ENCODE results near the gene SLC12A3.

The SLC12A3 gene

DNA sequence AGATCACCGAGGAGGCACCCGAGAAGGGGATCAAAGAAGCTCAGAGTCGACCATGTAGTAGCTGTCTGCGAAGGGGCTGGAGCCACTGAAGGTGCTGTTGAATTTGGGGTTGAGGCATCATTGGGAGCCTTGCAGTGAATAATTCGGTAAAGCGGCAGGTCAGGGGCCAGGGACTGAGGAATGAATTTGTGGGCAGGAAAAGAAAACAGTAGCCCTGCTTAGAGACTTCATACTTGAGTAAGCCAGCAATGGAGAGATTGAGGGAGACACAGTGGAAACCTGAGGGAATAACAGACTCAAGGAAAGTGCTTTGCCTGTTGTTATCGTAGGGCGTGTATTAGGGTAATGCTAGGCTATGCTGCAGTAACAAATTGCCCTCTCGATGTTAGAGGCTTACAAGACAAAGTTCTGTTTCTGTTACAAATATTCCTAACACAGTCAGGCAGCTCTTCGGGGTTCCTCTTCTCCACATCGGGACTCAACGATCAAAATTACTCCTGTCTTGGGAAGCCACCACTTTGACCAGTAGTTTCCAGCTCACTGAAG, 53.5 kb downstream of the SLC12A3 start:
- H3K79me2 ChIP-seq (ENCODE audit: insufficient read depth, low read depth), result no peaks in the 10 kb centered on the region
- H3K4me1 ChIP-seq (ENCODE audit: low read depth, poor library complexity, severe bottlenecking), result peaks cover 61% of the 10 kb centered on the region
- no peaks in the 10 kb centered on the region for H4K20me1 ChIP-seq (ENCODE audit: insufficient read depth)
- peak overlapping the region; percentile 95; the same call in 1 of the 2 replicates for H3K4me2 ChIP-seq
- H3K4me3 ChIP-seq (IDR thresholded peaks at IDR 0.05; ENCODE audit: insufficient read depth, low read depth, low read length), result no peak overlapping the region
- H3K9ac ChIP-seq, result no peak overlapping the region
- no peak overlapping the region for H2AFZ ChIP-seq (ENCODE audit: low read depth)
- H3K36me3 ChIP-seq (ENCODE audit: insufficient read depth), result no peaks in the 10 kb centered on the region
- no peak for TF ChIP-seq CTCF (conservative IDR thresholded peaks at IDR 0.05; ENCODE audit: low read depth, low read length)
- H3K27ac ChIP-seq, result peak overlapping the region; percentile 84; the same call in 1 of the 2 replicates
- no peaks in the 10 kb centered on the region for H3K27me3 ChIP-seq (ENCODE audit: insufficient read depth, low read depth)

DNA sequence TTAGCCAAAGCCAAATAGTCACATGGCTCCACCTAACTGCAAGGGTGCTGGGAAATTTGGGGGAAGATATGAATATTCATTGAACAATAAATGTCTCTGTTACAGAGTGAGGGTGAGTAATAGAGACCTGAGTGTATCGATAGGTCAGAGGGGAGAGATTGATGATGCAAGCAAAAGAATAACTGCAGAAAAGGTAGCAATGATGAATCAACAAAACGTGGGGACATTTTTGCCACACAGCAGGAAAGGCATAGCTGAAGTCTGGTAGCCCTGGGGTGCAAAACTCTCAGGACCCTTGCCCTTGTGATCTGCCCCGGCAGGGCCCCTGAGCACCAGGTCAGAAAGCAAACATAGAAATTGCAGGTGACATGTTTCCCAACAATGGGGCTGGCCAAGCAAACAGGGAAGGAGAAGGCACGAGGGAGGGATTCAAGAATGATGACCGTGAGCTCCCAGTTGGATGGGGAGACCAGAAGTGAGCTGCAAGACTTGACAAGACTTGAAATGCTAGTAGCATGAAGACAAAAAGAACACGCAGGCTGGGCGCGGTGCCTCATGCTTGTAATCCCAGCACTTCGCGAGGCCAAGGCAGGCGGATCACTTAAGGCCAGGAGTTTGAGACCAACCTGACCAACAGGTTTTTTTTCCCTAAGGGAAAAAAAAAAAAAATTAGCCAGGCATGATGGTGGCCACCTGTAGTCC, 54.2 kb downstream of the SLC12A3 start:
- Histone ChIP-seq H3K4me3 (IDR thresholded peaks at IDR 0.05; ENCODE audit: insufficient read depth, low read depth, low read length) (no peak overlapping the region), H3K79me2 (ENCODE audit: insufficient read depth, low read depth) (no peaks in the 10 kb centered on the region), H3K27me3 (ENCODE audit: insufficient read depth, low read depth) (no peaks in the 10 kb centered on the region), H3K4me1 (ENCODE audit: low read depth, poor library complexity, severe bottlenecking) (peaks cover 64% of the 10 kb centered on the region), H3K36me3 (ENCODE audit: insufficient read depth) (no peaks in the 10 kb centered on the region), H3K27ac (no peak overlapping the region), H2AFZ (ENCODE audit: low read depth) (no peak overlapping the region), H3K9ac (no peak overlapping the region), H3K4me2 (no peak overlapping the region), H4K20me1 (ENCODE audit: insufficient read depth) (no peaks in the 10 kb centered on the region)
- no peak for TF ChIP-seq CTCF (conservative IDR thresholded peaks at IDR 0.05; ENCODE audit: low read depth, low read length)

DNA sequence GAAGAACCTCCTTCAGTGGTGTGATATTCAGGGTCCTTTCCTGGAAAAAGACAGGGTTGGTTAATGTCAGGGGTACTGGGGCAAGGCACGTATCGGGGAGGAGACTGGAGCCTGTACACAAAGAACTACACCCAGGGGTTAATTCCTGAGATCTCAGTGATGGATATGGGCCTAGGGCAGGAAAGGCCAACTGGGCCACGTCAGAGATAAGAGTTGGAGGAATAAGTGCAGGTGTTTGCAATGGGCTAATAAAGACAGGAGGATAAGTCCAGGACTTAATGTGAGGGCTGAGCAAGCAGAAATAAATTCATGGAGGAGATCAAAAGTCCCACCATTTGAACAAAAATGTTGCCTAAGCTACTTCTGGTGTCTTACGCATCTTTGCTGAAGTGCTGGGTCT, 56.6 kb downstream of the SLC12A3 start:
- Histone ChIP-seq H2AFZ (ENCODE audit: low read depth) (no peak overlapping the region), H4K20me1 (ENCODE audit: insufficient read depth) (no peaks in the 10 kb centered on the region), H3K27me3 (ENCODE audit: insufficient read depth, low read depth) (no peaks in the 10 kb centered on the region), H3K9ac (no peak overlapping the region), H3K4me1 (ENCODE audit: low read depth, poor library complexity, severe bottlenecking) (peaks cover 43% of the 10 kb centered on the region), H3K79me2 (ENCODE audit: insufficient read depth, low read depth) (no peaks in the 10 kb centered on the region), H3K27ac (no peak overlapping the region), H3K4me3 (IDR thresholded peaks at IDR 0.05; ENCODE audit: insufficient read depth, low read depth, low read length) (no peak overlapping the region), H3K4me2 (no peak overlapping the region), H3K36me3 (ENCODE audit: insufficient read depth) (no peaks in the 10 kb centered on the region)
- no peak for TF ChIP-seq CTCF (conservative IDR thresholded peaks at IDR 0.05; ENCODE audit: low read depth, low read length)

- H3K27ac ChIP-seq, result no peak overlapping the region
- peaks cover 35% of the 10 kb centered on the region for H3K4me1 ChIP-seq (ENCODE audit: low read depth, poor library complexity, severe bottlenecking)
- no peaks in the 10 kb centered on the region for H3K79me2 ChIP-seq (ENCODE audit: insufficient read depth, low read depth)
- TF ChIP-seq CTCF (conservative IDR thresholded peaks at IDR 0.05; ENCODE audit: low read depth, low read length), result no peak
- no peaks in the 10 kb centered on the region for H3K27me3 ChIP-seq (ENCODE audit: insufficient read depth, low read depth)
- no peak overlapping the region for H2AFZ ChIP-seq (ENCODE audit: low read depth)
- no peaks in the 10 kb centered on the region for H3K36me3 ChIP-seq (ENCODE audit: insufficient read depth)
- H3K4me2 ChIP-seq, result no peak overlapping the region
- H4K20me1 ChIP-seq (ENCODE audit: insufficient read depth), result no peaks in the 10 kb centered on the region
- no peak overlapping the region for H3K9ac ChIP-seq
- no peak overlapping the region for H3K4me3 ChIP-seq (IDR thresholded peaks at IDR 0.05; ENCODE audit: insufficient read depth, low read depth, low read length)
Observed at GRCh38 chr16:56923481-56924091, 58.6 kb downstream of the SLC12A3 start.
